SK-N-SH (cell line): ENCODE data around the gene INTS1. TPM values are rescaled to one million over a fixed set of nuclear protein-coding genes. Genes with fewer than 3 reads are reported as not detected.

Source experiments
- CTCF ChIA-PET: fragments of 300-600, 350-600 bp; formaldehyde crosslinking; extraction: SDS; loops from one replicate; lab custom pipeline; 2021; lab: Yijun Ruan, JAX
- POLR2A ChIA-PET: fragments of 350-600 bp; sonication (Branson Sonifier 250); formaldehyde crosslinking; extraction: SDS; loops from one replicate; lab custom pipeline; 2020; ENCODE audit warnings: antibody characterized with exemption, inconsistent platforms; lab: Yijun Ruan, JAX
- DNase-seq: peaks from one replicate; pipeline ENCODE4 v3.0.0; 2012
- H2AFZ ChIP-seq: fragments of 200-600 bp; sonication (generic); 2 replicates; pipeline ENCODE4 v1.8.1; 2016; ENCODE audit warnings: antibody characterized with exemption, mild to moderate bottlenecking, low read depth
- H3F3A ChIP-seq: fragments of 200-600 bp; sonication (generic); replicated peaks from 2 replicates; pipeline ENCODE3; 2016; ENCODE audit warnings: antibody characterized with exemption, mild to moderate bottlenecking; ENCODE audit not compliant: insufficient read depth
- H3K27ac ChIP-seq, 2 experiments: fragments of 200-500 bp in 1 of 2; fragments of 200-600 bp in 1 of 2; sonication (Bioruptor generic) in 1 of 2; sonication (generic), shearing (Covaris generic) in 1 of 2; 2 replicates each; pipeline versions ENCODE4 v1.5.1 to v1.6.1; 2014 to 2016; ENCODE audit warnings: low read depth in 2 of 2, inconsistent platforms in 1 of 2, low read length in 1 of 2, mild to moderate bottlenecking in 1 of 2, mixed read lengths in 1 of 2
- H3K27me3 ChIP-seq: fragments of 200-600 bp; sonication (generic), shearing (Covaris generic); 2 replicates; pipeline ENCODE4 v1.6.1; 2016; ENCODE audit warnings: mixed run types; ENCODE audit not compliant: insufficient read depth
- H3K36me3 ChIP-seq, 2 experiments: fragments of 200-500 bp in 1 of 2; fragments of 200-600 bp in 1 of 2; sonication (Bioruptor generic) in 1 of 2; sonication (generic) in 1 of 2; replicated peaks in 1 of 2; 2 replicates each; pipeline versions ENCODE3 to v1.5.1; 2014 to 2016; ENCODE audit warnings: low read length in 1 of 2, mild to moderate bottlenecking in 1 of 2; ENCODE audit not compliant: insufficient read depth in 2 of 2, control insufficient read depth in 1 of 2
- H3K4me1 ChIP-seq, 2 experiments: fragments of 200-500 bp in 1 of 2; fragments of 200-600 bp in 1 of 2; sonication (Bioruptor generic) in 1 of 2; sonication (generic), shearing (Covaris generic) in 1 of 2; 2 replicates each; pipeline versions ENCODE4 v1.5.1 to v1.6.1; 2014 to 2016; ENCODE audit warnings: low read depth in 1 of 2, low read length in 1 of 2, mixed run types in 1 of 2; ENCODE audit not compliant: insufficient read depth in 2 of 2, control insufficient read depth in 1 of 2
- H3K4me2 ChIP-seq: fragments of 200-600 bp; sonication (generic), shearing (Covaris generic); 2 replicates; pipeline ENCODE4 v1.6.1; 2017; ENCODE audit warnings: mixed run types
- H3K4me3 ChIP-seq, 2 experiments: fragments of 200-500 bp in 1 of 2; fragments of 200-600 bp in 1 of 2; sonication (Bioruptor generic) in 1 of 2; sonication (generic), shearing (Covaris generic) in 1 of 2; 2 replicates each; pipeline versions ENCODE4 v1.5.1 to v1.8.1; 2014 to 2016; ENCODE audit warnings: low read depth in 2 of 2, inconsistent platforms in 1 of 2, low read length in 1 of 2, mild to moderate bottlenecking in 1 of 2, mixed read lengths in 1 of 2, moderate library complexity in 1 of 2
- H3K79me2 ChIP-seq: fragments of 200-600 bp; sonication (generic); 2 replicates; pipeline ENCODE4 v1.8.1; 2017; ENCODE audit warnings: mild to moderate bottlenecking; ENCODE audit not compliant: insufficient read depth
- H3K9ac ChIP-seq: fragments of 200-600 bp; sonication (generic); 2 replicates; pipeline ENCODE4 v1.6.1; 2017; ENCODE audit warnings: mixed run types
- H3K9me2 ChIP-seq: fragments of 200-600 bp; sonication (generic); 2 replicates; pipeline ENCODE4 v1.6.1; 2017; ENCODE audit warnings: mixed run types
- H3K9me3 ChIP-seq: fragments of 200-600 bp; sonication (generic); 2 replicates; pipeline ENCODE4 v1.6.1; 2017; ENCODE audit warnings: mixed run types, mild to moderate bottlenecking, moderate library complexity
- H4K20me1 ChIP-seq: fragments of 200-600 bp; sonication (generic); 2 replicates; pipeline ENCODE4 v1.6.1; 2017; ENCODE audit warnings: mild to moderate bottlenecking, mixed run types; ENCODE audit not compliant: insufficient read depth
- CHD2 ChIP-seq: fragments of 150-350 bp; IDR thresholded peaks from 2 replicates; pipeline ENCODE4 v1.6.1; 2018; ENCODE audit warnings: low read length; ENCODE audit not compliant: partially characterized antibody
- ELF1 ChIP-seq: IDR thresholded peaks from 2 replicates; pipeline ENCODE4 v1.4.0; 2012
- EP300 ChIP-seq, 2 experiments: IDR thresholded peaks; 2 replicates each; pipeline versions ENCODE4 v1.4.0 to v1.6.1; 2012; ENCODE audit warnings: borderline replicate concordance in 1 of 2, low read depth in 1 of 2, low read length in 1 of 2
- EZH2phosphoT487 ChIP-seq: fragments of 200-600 bp; sonication (generic); IDR thresholded peaks from 2 replicates; pipeline ENCODE4 v1.6.1; 2017; ENCODE audit warnings: low read depth, mixed run types, mild to moderate bottlenecking, antibody characterized with exemption, moderate library complexity, borderline replicate concordance
- FOXJ3 ChIP-seq: sonication (generic); formaldehyde crosslinking; IDR thresholded peaks from 2 replicates; pipeline ENCODE4 v1.5.1; 2020; ENCODE audit warnings: mild to moderate bottlenecking, missing genetic modification reagents
- FOXM1 ChIP-seq: IDR thresholded peaks from 2 replicates; pipeline ENCODE4 v1.4.0; 2012; ENCODE audit warnings: low read depth, mild to moderate bottlenecking
- GABPA ChIP-seq: IDR thresholded peaks from 2 replicates; pipeline ENCODE4 v1.4.0; 2012; ENCODE audit warnings: low read depth, mild to moderate bottlenecking
- GATA2 ChIP-seq: sonication (generic); formaldehyde crosslinking; IDR thresholded peaks from 2 replicates; pipeline ENCODE4 v1.5.0; 2020; ENCODE audit warnings: mild to moderate bottlenecking, missing genetic modification reagents
- JUND ChIP-seq: IDR thresholded peaks from 2 replicates; pipeline ENCODE4 v1.4.0; 2012
- MXI1 ChIP-seq: IDR thresholded peaks from 2 replicates; pipeline ENCODE4 v1.6.1; 2012; ENCODE audit warnings: mild to moderate bottlenecking, low read depth, low read length, improper control_type of control experiment
- NRF1 ChIP-seq: IDR thresholded peaks from 2 replicates; pipeline ENCODE4 v1.6.1; 2012; ENCODE audit warnings: low read depth, mild to moderate bottlenecking, low read length
- POLR2AphosphoS5 ChIP-seq: IDR thresholded peaks from 2 replicates; pipeline ENCODE4 v1.6.1; 2012; ENCODE audit warnings: low read depth, low read length
- RAD21 ChIP-seq: IDR thresholded peaks from 2 replicates; pipeline ENCODE4 v1.6.1; 2012; ENCODE audit warnings: mild to moderate bottlenecking, low read length
- RCOR1 ChIP-seq: fragments of 150-350 bp; IDR thresholded peaks from 2 replicates; pipeline ENCODE4 v1.6.1; 2017; ENCODE audit warnings: antibody characterized with exemption, low read length
- RXRA ChIP-seq: IDR thresholded peaks from 2 replicates; pipeline ENCODE4 v1.4.0; 2012; ENCODE audit warnings: low read depth, mild to moderate bottlenecking, borderline replicate concordance
- SIN3A ChIP-seq: IDR thresholded peaks from 2 replicates; pipeline ENCODE4 v1.6.1; 2012; ENCODE audit warnings: low read depth, mild to moderate bottlenecking, low read length, moderate library complexity, borderline replicate concordance
- SMC3 ChIP-seq: IDR thresholded peaks from 2 replicates; pipeline ENCODE4 v1.6.1; 2012; ENCODE audit warnings: low read depth, low read length, improper control_type of control experiment
- TCF12 ChIP-seq: IDR thresholded peaks from 2 replicates; pipeline ENCODE4 v1.4.0; 2012
- YY1 ChIP-seq: IDR thresholded peaks from 2 replicates; pipeline ENCODE4 v1.4.0; 2012; ENCODE audit warnings: low read depth, mild to moderate bottlenecking
- WGBS: methylation state at CpG from one replicate; pipeline ENCODE4 v1.1.6; 2017; ENCODE audit warnings: low lambda C conversion rate; 5-methylcytosine and 5-hydroxymethylcytosine counted together
- polyA plus RNA-seq, 3 experiments: library from polyadenylated mRNA; depleted of rRNA; stranded (reverse); fragments of >200 nt; gene quantifications; 2 replicates each; pipeline ENCODE4 v1.2.3, GENCODE V29; 2012
- TF ChIP-seq, protein P1 (sequence below): IDR thresholded peaks from 2 replicates; pipeline ENCODE4 v1.4.0; 2012; ENCODE audit warnings: low read depth, borderline replicate concordance
- TF ChIP-seq, protein P2 (sequence below): fragments of 150-350 bp; IDR thresholded peaks from 2 replicates; pipeline ENCODE4 v1.6.1; 2016; ENCODE audit warnings: mild to moderate bottlenecking, low read depth, low read length
- TF ChIP-seq, protein P3 (sequence below): fragments of 150-350 bp; IDR thresholded peaks from 2 replicates; pipeline ENCODE4 v1.6.1; 2017; ENCODE audit warnings: antibody characterized with exemption, low read length, low read depth, borderline replicate concordance
- TF ChIP-seq, protein P4 (sequence below): fragments of 200-600 bp; sonication (generic); IDR thresholded peaks from 2 replicates; pipeline ENCODE4 v1.6.1; 2017; ENCODE audit warnings: antibody characterized with exemption, mild to moderate bottlenecking, moderate library complexity
- TF ChIP-seq, protein P5 (sequence below): IDR thresholded peaks from 2 replicates; pipeline ENCODE4 v1.4.0; 2012; ENCODE audit warnings: low read depth
- TF ChIP-seq, protein P6 (sequence below): IDR thresholded peaks from 2 replicates; pipeline ENCODE4 v1.6.1; 2012; ENCODE audit warnings: mild to moderate bottlenecking, low read depth, low read length, moderate library complexity

Gene INTS1
- polyA plus RNA-seq, 1 of the 3 experiments (the other 2 are of a cell fraction), result 48.1 TPM

DNA sequence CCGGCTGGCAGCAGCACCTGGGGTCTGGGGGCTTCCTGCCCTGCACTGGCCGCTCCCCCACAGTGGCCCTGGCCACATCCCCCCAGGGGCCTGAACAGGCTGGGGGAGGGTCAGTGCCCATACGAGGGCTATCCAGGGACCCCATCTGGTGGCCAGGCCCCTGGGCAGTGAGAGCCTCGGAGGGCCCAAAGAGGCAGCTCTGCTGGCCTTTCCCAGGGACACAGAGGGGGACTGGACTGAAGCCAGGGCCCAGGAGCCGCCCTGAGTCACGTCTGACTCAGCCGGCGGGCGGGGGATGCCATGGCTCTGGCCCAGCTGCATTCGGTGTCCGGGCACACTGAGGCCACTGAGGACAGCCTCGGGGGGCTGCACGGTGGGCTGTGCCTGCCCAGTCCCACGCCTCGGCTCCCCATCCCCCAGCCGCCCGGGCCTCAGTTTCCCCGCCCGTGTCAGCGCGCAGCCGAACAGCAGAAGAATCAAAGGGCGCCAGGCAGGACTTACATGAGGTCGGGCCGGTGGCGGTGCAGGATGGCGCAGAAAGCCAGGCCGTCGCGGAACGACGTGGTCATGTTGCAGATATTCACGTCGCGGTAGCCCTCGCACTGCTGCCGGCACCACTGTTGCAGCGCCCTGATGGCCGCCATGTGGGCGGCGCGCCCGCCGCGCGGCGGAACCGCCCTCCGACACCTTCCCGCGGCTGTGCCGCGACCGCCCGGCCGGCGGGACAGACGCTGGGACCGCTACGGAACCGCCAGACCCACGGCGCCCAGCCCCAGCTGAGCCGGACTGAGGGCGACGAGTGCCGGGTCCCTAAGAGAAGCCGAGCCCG is 45.3 kb downstream of the INTS1 start, which contains the start of gene MICALL2:
Gene MICALL2 (minus strand): TSS at position 788 of the 829 bp plus-strand sequence. CDS start 144 bp downstream, at position 644.
- POLR2A ChIA-PET, result no interaction called here
- peak; percentile 87 for DNase-seq
- peak within 1 kb of the TSS; percentile 99 for H3K4me2 ChIP-seq
- peaks cover 44% of the 10 kb centered on the region for H4K20me1 ChIP-seq
- H3K9me3 ChIP-seq, result no peaks in the 10 kb centered on the region
- peaks cover 51% of the 10 kb centered on the region for H3K79me2 ChIP-seq
- peak within 1 kb of the TSS; percentile 48 to 96 for H3K27ac ChIP-seq
- peaks cover 17 to 29% of the 10 kb centered on the region in 2 experiments; a peak in 3 of 4 replicates for H3K4me1 ChIP-seq
- H3K36me3 ChIP-seq, result peaks cover 0 to 6% of the 10 kb centered on the region in 2 experiments
- WGBS, result under 1% methylated on average over 31 of the region's 69 CpGs
- H2AFZ ChIP-seq, result peak within 1 kb of the TSS; percentile 70
- H3F3A ChIP-seq, result peaks cover 19% of the 10 kb centered on the region
- H3K9ac ChIP-seq, result peak within 1 kb of the TSS; percentile 96
- H3K4me3 ChIP-seq, result peak within 1 kb of the TSS; percentile 78 to 100
- CTCF ChIA-PET, result interaction anchor here (0.7 to 9.2 kb wide), 7 partner anchors 9 to 233 kb away, joined by 3 to 108 read pairs (median 7); no protein-coding TSS in a partner anchor
- H3K9me2 ChIP-seq, result no peaks in the 10 kb centered on the region
- no peaks in the 10 kb centered on the region for H3K27me3 ChIP-seq
- TF ChIP-seq, protein P1, sequence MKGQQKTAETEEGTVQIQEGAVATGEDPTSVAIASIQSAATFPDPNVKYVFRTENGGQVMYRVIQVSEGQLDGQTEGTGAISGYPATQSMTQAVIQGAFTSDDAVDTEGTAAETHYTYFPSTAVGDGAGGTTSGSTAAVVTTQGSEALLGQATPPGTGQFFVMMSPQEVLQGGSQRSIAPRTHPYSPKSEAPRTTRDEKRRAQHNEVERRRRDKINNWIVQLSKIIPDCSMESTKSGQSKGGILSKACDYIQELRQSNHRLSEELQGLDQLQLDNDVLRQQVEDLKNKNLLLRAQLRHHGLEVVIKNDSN, result no peak
- TF ChIP-seq JUND (peak; percentile 96; the same call in 1 of the 2 replicates), RXRA (no peak; the same call in 1 of the 2 replicates), GATA2 (CRISPR knock-in tag) (no peak), FOXJ3 (CRISPR knock-in tag) (no peak), EZH2phosphoT487 (no peak), SMC3 (no peak), TCF12 (peak; percentile 84), MXI1 (no peak; the same call in 1 of the 2 replicates), GABPA (no peak), POLR2AphosphoS5 (peak; percentile 81), ELF1 (no peak), NRF1 (no peak), RAD21 (no peak), RCOR1 (no peak), CHD2 (peak; percentile 6), FOXM1 (no peak; the same call in 1 of the 2 replicates), YY1 (peak; percentile 51; the same call in 1 of the 2 replicates), SIN3A (no peak), EP300 (IDR thresholded peaks at IDR 0.05; ENCODE audit: borderline replicate concordance in 1 of 2, low read depth in 1 of 2, low read length in 1 of 2) (peak in 1 of 2 experiments; percentile 47; a peak in 1 of 4 replicates)
- TF ChIP-seq, protein P2, sequence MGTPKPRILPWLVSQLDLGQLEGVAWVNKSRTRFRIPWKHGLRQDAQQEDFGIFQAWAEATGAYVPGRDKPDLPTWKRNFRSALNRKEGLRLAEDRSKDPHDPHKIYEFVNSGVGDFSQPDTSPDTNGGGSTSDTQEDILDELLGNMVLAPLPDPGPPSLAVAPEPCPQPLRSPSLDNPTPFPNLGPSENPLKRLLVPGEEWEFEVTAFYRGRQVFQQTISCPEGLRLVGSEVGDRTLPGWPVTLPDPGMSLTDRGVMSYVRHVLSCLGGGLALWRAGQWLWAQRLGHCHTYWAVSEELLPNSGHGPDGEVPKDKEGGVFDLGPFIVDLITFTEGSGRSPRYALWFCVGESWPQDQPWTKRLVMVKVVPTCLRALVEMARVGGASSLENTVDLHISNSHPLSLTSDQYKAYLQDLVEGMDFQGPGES, result no peak
- TF ChIP-seq, protein P3, sequence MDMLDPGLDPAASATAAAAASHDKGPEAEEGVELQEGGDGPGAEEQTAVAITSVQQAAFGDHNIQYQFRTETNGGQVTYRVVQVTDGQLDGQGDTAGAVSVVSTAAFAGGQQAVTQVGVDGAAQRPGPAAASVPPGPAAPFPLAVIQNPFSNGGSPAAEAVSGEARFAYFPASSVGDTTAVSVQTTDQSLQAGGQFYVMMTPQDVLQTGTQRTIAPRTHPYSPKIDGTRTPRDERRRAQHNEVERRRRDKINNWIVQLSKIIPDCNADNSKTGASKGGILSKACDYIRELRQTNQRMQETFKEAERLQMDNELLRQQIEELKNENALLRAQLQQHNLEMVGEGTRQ, result no peak
- TF ChIP-seq, protein P4, sequence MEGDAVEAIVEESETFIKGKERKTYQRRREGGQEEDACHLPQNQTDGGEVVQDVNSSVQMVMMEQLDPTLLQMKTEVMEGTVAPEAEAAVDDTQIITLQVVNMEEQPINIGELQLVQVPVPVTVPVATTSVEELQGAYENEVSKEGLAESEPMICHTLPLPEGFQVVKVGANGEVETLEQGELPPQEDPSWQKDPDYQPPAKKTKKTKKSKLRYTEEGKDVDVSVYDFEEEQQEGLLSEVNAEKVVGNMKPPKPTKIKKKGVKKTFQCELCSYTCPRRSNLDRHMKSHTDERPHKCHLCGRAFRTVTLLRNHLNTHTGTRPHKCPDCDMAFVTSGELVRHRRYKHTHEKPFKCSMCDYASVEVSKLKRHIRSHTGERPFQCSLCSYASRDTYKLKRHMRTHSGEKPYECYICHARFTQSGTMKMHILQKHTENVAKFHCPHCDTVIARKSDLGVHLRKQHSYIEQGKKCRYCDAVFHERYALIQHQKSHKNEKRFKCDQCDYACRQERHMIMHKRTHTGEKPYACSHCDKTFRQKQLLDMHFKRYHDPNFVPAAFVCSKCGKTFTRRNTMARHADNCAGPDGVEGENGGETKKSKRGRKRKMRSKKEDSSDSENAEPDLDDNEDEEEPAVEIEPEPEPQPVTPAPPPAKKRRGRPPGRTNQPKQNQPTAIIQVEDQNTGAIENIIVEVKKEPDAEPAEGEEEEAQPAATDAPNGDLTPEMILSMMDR, result no peak
- TF ChIP-seq, protein P5, sequence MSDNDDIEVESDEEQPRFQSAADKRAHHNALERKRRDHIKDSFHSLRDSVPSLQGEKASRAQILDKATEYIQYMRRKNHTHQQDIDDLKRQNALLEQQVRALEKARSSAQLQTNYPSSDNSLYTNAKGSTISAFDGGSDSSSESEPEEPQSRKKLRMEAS, result peak; percentile 79
- TF ChIP-seq, protein P6, sequence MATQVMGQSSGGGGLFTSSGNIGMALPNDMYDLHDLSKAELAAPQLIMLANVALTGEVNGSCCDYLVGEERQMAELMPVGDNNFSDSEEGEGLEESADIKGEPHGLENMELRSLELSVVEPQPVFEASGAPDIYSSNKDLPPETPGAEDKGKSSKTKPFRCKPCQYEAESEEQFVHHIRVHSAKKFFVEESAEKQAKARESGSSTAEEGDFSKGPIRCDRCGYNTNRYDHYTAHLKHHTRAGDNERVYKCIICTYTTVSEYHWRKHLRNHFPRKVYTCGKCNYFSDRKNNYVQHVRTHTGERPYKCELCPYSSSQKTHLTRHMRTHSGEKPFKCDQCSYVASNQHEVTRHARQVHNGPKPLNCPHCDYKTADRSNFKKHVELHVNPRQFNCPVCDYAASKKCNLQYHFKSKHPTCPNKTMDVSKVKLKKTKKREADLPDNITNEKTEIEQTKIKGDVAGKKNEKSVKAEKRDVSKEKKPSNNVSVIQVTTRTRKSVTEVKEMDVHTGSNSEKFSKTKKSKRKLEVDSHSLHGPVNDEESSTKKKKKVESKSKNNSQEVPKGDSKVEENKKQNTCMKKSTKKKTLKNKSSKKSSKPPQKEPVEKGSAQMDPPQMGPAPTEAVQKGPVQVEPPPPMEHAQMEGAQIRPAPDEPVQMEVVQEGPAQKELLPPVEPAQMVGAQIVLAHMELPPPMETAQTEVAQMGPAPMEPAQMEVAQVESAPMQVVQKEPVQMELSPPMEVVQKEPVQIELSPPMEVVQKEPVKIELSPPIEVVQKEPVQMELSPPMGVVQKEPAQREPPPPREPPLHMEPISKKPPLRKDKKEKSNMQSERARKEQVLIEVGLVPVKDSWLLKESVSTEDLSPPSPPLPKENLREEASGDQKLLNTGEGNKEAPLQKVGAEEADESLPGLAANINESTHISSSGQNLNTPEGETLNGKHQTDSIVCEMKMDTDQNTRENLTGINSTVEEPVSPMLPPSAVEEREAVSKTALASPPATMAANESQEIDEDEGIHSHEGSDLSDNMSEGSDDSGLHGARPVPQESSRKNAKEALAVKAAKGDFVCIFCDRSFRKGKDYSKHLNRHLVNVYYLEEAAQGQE, result no peak
